ENCODE measurements around the gene SHC4.

DNA sequence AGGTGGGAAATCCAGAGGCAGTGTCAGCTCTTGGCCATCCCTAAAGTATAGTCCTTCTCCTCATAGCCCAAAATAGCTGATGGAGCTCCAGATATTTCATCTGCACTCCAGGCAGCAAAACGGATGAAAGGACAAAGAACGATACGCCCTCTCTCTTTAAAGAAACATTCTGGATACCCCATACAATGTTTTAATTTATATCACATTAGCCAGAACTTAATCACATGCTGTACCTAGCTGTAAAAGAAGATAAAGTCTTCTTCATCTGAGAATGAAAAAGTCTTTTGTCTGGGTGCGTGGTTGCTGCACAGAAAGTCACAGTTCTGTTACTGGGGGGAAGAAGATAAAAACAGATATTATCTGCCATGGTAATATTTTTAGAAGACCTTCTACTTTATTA is 4.3 kb upstream of the SHC4 start:
- no peak for TF ChIP-seq EZH2 (IDR thresholded peaks at IDR 0.05; ENCODE audit: low read depth, low read length, severe bottlenecking)
- TF ChIP-seq, protein P1, sequence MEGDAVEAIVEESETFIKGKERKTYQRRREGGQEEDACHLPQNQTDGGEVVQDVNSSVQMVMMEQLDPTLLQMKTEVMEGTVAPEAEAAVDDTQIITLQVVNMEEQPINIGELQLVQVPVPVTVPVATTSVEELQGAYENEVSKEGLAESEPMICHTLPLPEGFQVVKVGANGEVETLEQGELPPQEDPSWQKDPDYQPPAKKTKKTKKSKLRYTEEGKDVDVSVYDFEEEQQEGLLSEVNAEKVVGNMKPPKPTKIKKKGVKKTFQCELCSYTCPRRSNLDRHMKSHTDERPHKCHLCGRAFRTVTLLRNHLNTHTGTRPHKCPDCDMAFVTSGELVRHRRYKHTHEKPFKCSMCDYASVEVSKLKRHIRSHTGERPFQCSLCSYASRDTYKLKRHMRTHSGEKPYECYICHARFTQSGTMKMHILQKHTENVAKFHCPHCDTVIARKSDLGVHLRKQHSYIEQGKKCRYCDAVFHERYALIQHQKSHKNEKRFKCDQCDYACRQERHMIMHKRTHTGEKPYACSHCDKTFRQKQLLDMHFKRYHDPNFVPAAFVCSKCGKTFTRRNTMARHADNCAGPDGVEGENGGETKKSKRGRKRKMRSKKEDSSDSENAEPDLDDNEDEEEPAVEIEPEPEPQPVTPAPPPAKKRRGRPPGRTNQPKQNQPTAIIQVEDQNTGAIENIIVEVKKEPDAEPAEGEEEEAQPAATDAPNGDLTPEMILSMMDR (IDR thresholded peaks at IDR 0.05; ENCODE audit: control extremely low read depth in 1 of 3, insufficient read depth in 1 of 3, low read depth in 1 of 3, low read length in 3 of 3): no peak
- TF ChIP-seq POLR2A (IDR thresholded peaks at IDR 0.05; ENCODE audit: control extremely low read depth in 1 of 2, low read depth in 2 of 2, low read length in 2 of 2): no peak
- no peak for TF ChIP-seq POLR2AphosphoS5 (IDR thresholded peaks at IDR 0.05; ENCODE audit: low read depth, low read length)
- TF ChIP-seq TAF1 (IDR thresholded peaks at IDR 0.05; ENCODE audit: low read depth, low read length): no peak
- TF ChIP-seq SUZ12 (IDR thresholded peaks at IDR 0.05; ENCODE audit: low read length): no peak
- no peak for TF ChIP-seq RAD21 (IDR thresholded peaks at IDR 0.05 in 1 of 2, conservative IDR thresholded peaks at IDR 0.05 in 1 of 2; ENCODE audit: low read depth in 2 of 2, low read length in 2 of 2)
- no peak for TF ChIP-seq ASH2L (IDR thresholded peaks at IDR 0.05; ENCODE audit: low read length)
- TF ChIP-seq EP300 (IDR thresholded peaks at IDR 0.05; ENCODE audit: borderline replicate concordance in 1 of 2, low read depth in 2 of 2, low read length in 2 of 2): no peak
- TF ChIP-seq JUN (IDR thresholded peaks at IDR 0.05; ENCODE audit: low read depth, low read length): no peak
- TF ChIP-seq HDAC6 (IDR thresholded peaks at IDR 0.05; ENCODE audit: low read depth, low read length): no peak
- no peak for TF ChIP-seq RFX5 (IDR thresholded peaks at IDR 0.05; ENCODE audit: borderline replicate concordance, low read depth, low read length)
- no peak for TF ChIP-seq ATF3 (IDR thresholded peaks at IDR 0.05; ENCODE audit: insufficient read depth, low read depth, low read length)
